Loucy (cell line): ENCODE results near the gene SMARCA5.
A peak's percentile ranks its signal among the peaks of the same experiment; 100 is the strongest.

Source experiments
- EZH2phosphoT487 ChIP-seq: fragments of 200-600 bp; IDR thresholded peaks from 2 replicates; pipeline ENCODE4 v1.6.1; 2018; ENCODE audit warnings: antibody characterized with exemption, mild to moderate bottlenecking, moderate library complexity, borderline replicate concordance
- TF ChIP-seq, protein P1 (sequence below): fragments of 200-600 bp; sonication (generic); conservative IDR thresholded peaks from 2 replicates; pipeline ENCODE4 v1.5.1; 2014; ENCODE audit warnings: mild to moderate bottlenecking, antibody characterized with exemption, low read length

GRCh38 chr4:143559757-143560147, 46.2 kb downstream of the SMARCA5 start:
- TF ChIP-seq, protein P1, sequence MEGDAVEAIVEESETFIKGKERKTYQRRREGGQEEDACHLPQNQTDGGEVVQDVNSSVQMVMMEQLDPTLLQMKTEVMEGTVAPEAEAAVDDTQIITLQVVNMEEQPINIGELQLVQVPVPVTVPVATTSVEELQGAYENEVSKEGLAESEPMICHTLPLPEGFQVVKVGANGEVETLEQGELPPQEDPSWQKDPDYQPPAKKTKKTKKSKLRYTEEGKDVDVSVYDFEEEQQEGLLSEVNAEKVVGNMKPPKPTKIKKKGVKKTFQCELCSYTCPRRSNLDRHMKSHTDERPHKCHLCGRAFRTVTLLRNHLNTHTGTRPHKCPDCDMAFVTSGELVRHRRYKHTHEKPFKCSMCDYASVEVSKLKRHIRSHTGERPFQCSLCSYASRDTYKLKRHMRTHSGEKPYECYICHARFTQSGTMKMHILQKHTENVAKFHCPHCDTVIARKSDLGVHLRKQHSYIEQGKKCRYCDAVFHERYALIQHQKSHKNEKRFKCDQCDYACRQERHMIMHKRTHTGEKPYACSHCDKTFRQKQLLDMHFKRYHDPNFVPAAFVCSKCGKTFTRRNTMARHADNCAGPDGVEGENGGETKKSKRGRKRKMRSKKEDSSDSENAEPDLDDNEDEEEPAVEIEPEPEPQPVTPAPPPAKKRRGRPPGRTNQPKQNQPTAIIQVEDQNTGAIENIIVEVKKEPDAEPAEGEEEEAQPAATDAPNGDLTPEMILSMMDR = peak; percentile 45
- no peak for TF ChIP-seq EZH2phosphoT487
